GM12891 (cell line): ENCODE data around the gene RABAC1.

Source experiments
- PAX5 ChIP-seq: IDR thresholded peaks from 2 replicates; pipeline ENCODE4 v1.6.1; 2011; ENCODE audit warnings: low read length, moderate library complexity, mild to moderate bottlenecking; ENCODE audit not compliant: insufficient read depth, severe bottlenecking
- POLR2A ChIP-seq: IDR thresholded peaks from 2 replicates; pipeline ENCODE4 v1.6.1; 2011; ENCODE audit warnings: low read depth, low read length, control low read depth
- POLR2AphosphoS5 ChIP-seq: IDR thresholded peaks from 2 replicates; pipeline ENCODE4 v1.6.1; 2011; ENCODE audit warnings: low read depth, low read length, control low read depth
- SPI1 ChIP-seq: IDR thresholded peaks from 2 replicates; pipeline ENCODE4 v1.6.1; 2011; ENCODE audit warnings: low read depth, low read length, control low read depth
- TAF1 ChIP-seq: IDR thresholded peaks from 2 replicates; pipeline ENCODE4 v1.6.1; 2011; ENCODE audit warnings: low read depth, low read length, control low read depth

GRCh38 chr19:41990028-41990427 lies 30.9 kb upstream of the RABAC1 start:
- TF ChIP-seq POLR2A (no peak), PAX5 (no peak), POLR2AphosphoS5 (no peak), SPI1 (no peak), TAF1 (no peak)
